ENCODE measurements around the gene SETDB2. TPM values are rescaled to one million over a fixed set of nuclear protein-coding genes. Genes with fewer than 3 reads are reported as not detected.

SETDB2 gene
- total and polyA plus RNA-seq, 2 donors (not counting 3 experiments of a cell fraction or from before 2014, with no cell fraction given) = 1.5 to 5.6 TPM

GRCh38 chr13:49540552-49540951 is 96.5 kb downstream of the SETDB2 start:
- ChIA-PET POLR2A (no interaction called here), CTCF (interaction anchor here (1.2 to 1.4 kb wide), 2 partner anchors 12 to 67 kb away, joined by 4 to 5 read pairs; no protein-coding TSS in a partner anchor)
- no peak overlapping the region for H3K4me3 ChIP-seq (replicated peaks in 1 of 3; ENCODE audit: insufficient read depth in 1 of 3, low read depth in 1 of 3, low read length in 3 of 3)
- H3K4me2 ChIP-seq (ENCODE audit: insufficient read depth, low read length) = peak overlapping the region; percentile 15
- H3K9ac ChIP-seq (replicated peaks; ENCODE audit: extremely low read depth, insufficient read depth, low read length) = no peak overlapping the region
- H3K36me3 ChIP-seq (ENCODE audit: control insufficient read depth in 2 of 2, extremely low read depth in 1 of 2, insufficient read depth in 2 of 2, low read length in 2 of 2) = peaks cover 0 to 6% of the 10 kb centered on the region in 2 experiments
- H3K9me3 ChIP-seq (replicated peaks; ENCODE audit: control insufficient read depth, insufficient read depth, low read length) = no peaks in the 10 kb centered on the region
- dilution Hi-C loops (cut with MboI; ENCODE audit: extremely low pct_ligation_motif_present, low sequenced_read_pairs) (no loop called here), intact Hi-C loops (cut with micrococcal nuclease) (no loop called here)
- H3K27me3 ChIP-seq (ENCODE audit: control insufficient read depth in 2 of 2, insufficient read depth in 2 of 2, low read length in 2 of 2) = no peaks in the 10 kb centered on the region
- H4K20me1 ChIP-seq (replicated peaks; ENCODE audit: control insufficient read depth, extremely low read depth, insufficient read depth, low read length) = no peaks in the 10 kb centered on the region
- no peaks in the 10 kb centered on the region for H3K9me1 ChIP-seq (replicated peaks; ENCODE audit: control insufficient read depth, extremely low read depth, insufficient read depth, low read length)
- peak; percentile 81 for TF ChIP-seq JUN (IDR thresholded peaks at IDR 0.05; ENCODE audit: borderline replicate concordance, insufficient read depth, insufficient read length, low read depth)
- TF ChIP-seq EZH2 (IDR thresholded peaks at IDR 0.05; ENCODE audit: borderline replicate concordance, low read depth, low read length, severe bottlenecking) = no peak
- TF ChIP-seq FOS (IDR thresholded peaks at IDR 0.05; ENCODE audit: borderline replicate concordance, insufficient read depth, low read length) = peak; percentile 56
- peaks cover 17% of the 10 kb centered on the region for H3K4me1 ChIP-seq (ENCODE audit: control insufficient read depth, extremely low read depth, insufficient read depth, low read length)
- peak overlapping the region; percentile 36 for H3K27ac ChIP-seq (ENCODE audit: insufficient read depth, low read depth, low read length)
- peak overlapping the region; percentile 1 for H2AFZ ChIP-seq (ENCODE audit: low read depth, low read length)
- H3K79me2 ChIP-seq (ENCODE audit: control insufficient read depth, insufficient read depth, low read length) = no peaks in the 10 kb centered on the region
- peak; percentile 76 for FAIRE-seq
- no TSS peak for BruUV-seq (replicated peaks)
- peak; percentile 81 for DNase-seq (ENCODE audit: low read depth, low spot score)

- intact Hi-C loops (cut with micrococcal nuclease) = no loop called here
- TF ChIP-seq EZH2 (IDR thresholded peaks at IDR 0.05; ENCODE audit: borderline replicate concordance, low read depth, low read length, severe bottlenecking) (no peak), MYC (IDR thresholded peaks at IDR 0.05; ENCODE audit: low read depth, low read length) (no peak), FOS (IDR thresholded peaks at IDR 0.05; ENCODE audit: borderline replicate concordance, insufficient read depth, low read length) (no peak), CTCF (IDR thresholded peaks at IDR 0.05; ENCODE audit: extremely low read depth in 1 of 2, insufficient read depth in 1 of 2, low read depth in 1 of 2, low read length in 2 of 2) (no peak)
- no peak for FAIRE-seq
- H3K4me2 ChIP-seq (ENCODE audit: insufficient read depth, low read length) = no peak overlapping the region
- H3K4me3 ChIP-seq (replicated peaks in 1 of 3; ENCODE audit: insufficient read depth in 1 of 3, low read depth in 1 of 3, low read length in 3 of 3) = no peak overlapping the region
- no peaks in the 10 kb centered on the region for H4K20me1 ChIP-seq (replicated peaks; ENCODE audit: control insufficient read depth, extremely low read depth, insufficient read depth, low read length)
- dilution Hi-C loops (cut with MboI; ENCODE audit: extremely low pct_ligation_motif_present, low sequenced_read_pairs) = no loop called here
- peaks cover 17% of the 10 kb centered on the region for H3K4me1 ChIP-seq (ENCODE audit: control insufficient read depth, extremely low read depth, insufficient read depth, low read length)
- no peak overlapping the region for H2AFZ ChIP-seq (ENCODE audit: low read depth, low read length)
- no peak overlapping the region for H3K9ac ChIP-seq (replicated peaks; ENCODE audit: extremely low read depth, insufficient read depth, low read length)
- H3K79me2 ChIP-seq (ENCODE audit: control insufficient read depth, insufficient read depth, low read length) = no peaks in the 10 kb centered on the region
- H3K27me3 ChIP-seq (ENCODE audit: control insufficient read depth in 2 of 2, insufficient read depth in 2 of 2, low read length in 2 of 2) = no peaks in the 10 kb centered on the region
- H3K9me3 ChIP-seq (replicated peaks; ENCODE audit: control insufficient read depth, insufficient read depth, low read length) = no peaks in the 10 kb centered on the region
- ChIA-PET POLR2A (no interaction called here), CTCF (no interaction called here)
- BruUV-seq (replicated peaks) = no TSS peak
- no peaks in the 10 kb centered on the region for H3K9me1 ChIP-seq (replicated peaks; ENCODE audit: control insufficient read depth, extremely low read depth, insufficient read depth, low read length)
- peaks cover 2 to 8% of the 10 kb centered on the region in 2 experiments for H3K36me3 ChIP-seq (ENCODE audit: control insufficient read depth in 2 of 2, extremely low read depth in 1 of 2, insufficient read depth in 2 of 2, low read length in 2 of 2)
- DNase-seq (ENCODE audit: low read depth, low spot score) = no peak
- H3K27ac ChIP-seq (ENCODE audit: insufficient read depth, low read depth, low read length) = no peak overlapping the region
Measured at GRCh38 chr13:49543656-49544055, 99.6 kb downstream of the SETDB2 start.

Other genes starting within 250 kb of the SETDB2 start
- not detected in 2 replicates for gene MLNR, start 223.9 kb upstream of the SETDB2 start, total RNA-seq
- gene MLNR, start 223.9 kb upstream of the SETDB2 start, polyA plus RNA-seq = not detected in 2 replicates
- 9.1 and 9.9 TPM in 2 replicates for gene CDADC1, start 196.3 kb upstream of the SETDB2 start, total RNA-seq
- gene CDADC1, start 196.3 kb upstream of the SETDB2 start, polyA plus RNA-seq = 1.8 and 2.4 TPM in 2 replicates
- gene CAB39L, start 210 bp upstream of the SETDB2 start, total RNA-seq = 5.8 and 7.2 TPM in 2 replicates
- gene CAB39L, start 210 bp upstream of the SETDB2 start, polyA plus RNA-seq = 2.1 and 3.1 TPM in 2 replicates
- 28.2 and 32.4 TPM in 2 replicates for gene PHF11, start 51.7 kb downstream of the SETDB2 start, total RNA-seq
- gene PHF11, start 51.7 kb downstream of the SETDB2 start, polyA plus RNA-seq = 12.9 and 14.5 TPM in 2 replicates
- 23.6 and 23.8 TPM in 2 replicates for gene RCBTB1, start 141.3 kb downstream of the SETDB2 start, total RNA-seq
- gene RCBTB1, start 141.3 kb downstream of the SETDB2 start, polyA plus RNA-seq = 9.2 and 12.1 TPM in 2 replicates
- gene ARL11, start 184.2 kb downstream of the SETDB2 start, total RNA-seq = 0.20 and 0.23 TPM in 2 replicates
- gene ARL11, start 184.2 kb downstream of the SETDB2 start, polyA plus RNA-seq = 0.06 TPM in 2 replicates
- gene EBPL, start 247.2 kb downstream of the SETDB2 start, total RNA-seq = 66.2 and 75.5 TPM in 2 replicates
- 103 and 159 TPM in 2 replicates for gene EBPL, start 247.2 kb downstream of the SETDB2 start, polyA plus RNA-seq